ENCODE results near the gene FAM227B. TPM values are rescaled to one million over a fixed set of nuclear protein-coding genes. Genes with fewer than 3 reads are reported as not detected.
A peak's percentile ranks its signal among the peaks of the same experiment; 100 is the strongest.
"Not testable (repeated sequence)": the region's sequence is repeated elsewhere in the genome, so short reads cannot be mapped to it uniquely, and the experiment has no call there.

The FAM227B gene
- total RNA-seq, 4 donors from 2014 or later = 1.1 to 4.1 (median 2.9) TPM

GRCh38 chr15:49380912-49381311 lies 239.7 kb downstream of the FAM227B start:
- no peak overlapping the region for H3K4me3 ChIP-seq
- TF ChIP-seq CTCF (IDR thresholded peaks at IDR 0.05) (no peak), POLR2A (IDR thresholded peaks at IDR 0.05) (no peak)
- no peaks in the 10 kb centered on the region for H3K36me3 ChIP-seq
- H3K27me3 ChIP-seq = no peaks in the 10 kb centered on the region
- no peak overlapping the region for H3K27ac ChIP-seq
- H3K9me3 ChIP-seq = no peaks in the 10 kb centered on the region
- no peaks in the 10 kb centered on the region for H3K4me1 ChIP-seq
- no peak for DNase-seq

GRCh38 chr15:49379996-49380395 lies 240.6 kb downstream of the FAM227B start:
- TF ChIP-seq POLR2A (IDR thresholded peaks at IDR 0.05) (no peak), CTCF (IDR thresholded peaks at IDR 0.05) (no peak)
- H3K4me3 ChIP-seq = no peak overlapping the region
- H3K4me1 ChIP-seq = no peaks in the 10 kb centered on the region
- H3K36me3 ChIP-seq = no peaks in the 10 kb centered on the region
- no peak for DNase-seq
- no peaks in the 10 kb centered on the region for H3K9me3 ChIP-seq
- H3K27me3 ChIP-seq = no peaks in the 10 kb centered on the region
- no peak overlapping the region for H3K27ac ChIP-seq

- no peak overlapping the region for H3K4me3 ChIP-seq
- H3K9me3 ChIP-seq = no peaks in the 10 kb centered on the region
- DNase-seq = no peak
- TF ChIP-seq CTCF (IDR thresholded peaks at IDR 0.05) (no peak), POLR2A (IDR thresholded peaks at IDR 0.05) (no peak)
- no peaks in the 10 kb centered on the region for H3K36me3 ChIP-seq
- H3K27me3 ChIP-seq = no peaks in the 10 kb centered on the region
- H3K4me1 ChIP-seq = no peaks in the 10 kb centered on the region
- H3K27ac ChIP-seq = no peak overlapping the region
Observed at GRCh38 chr15:49372366-49372765, 248.3 kb downstream of the FAM227B start.

GRCh38 chr15:49370782-49371181 lies 249.8 kb downstream of the FAM227B start:
- Histone ChIP-seq H3K27ac (no peak overlapping the region), H3K4me3 (no peak overlapping the region), H3K27me3 (no peaks in the 10 kb centered on the region), H3K4me1 (no peaks in the 10 kb centered on the region), H3K36me3 (no peaks in the 10 kb centered on the region), H3K9me3 (no peaks in the 10 kb centered on the region)
- TF ChIP-seq CTCF (IDR thresholded peaks at IDR 0.05) (peak in 2 of 6 experiments; percentile 11 to 12), POLR2A (IDR thresholded peaks at IDR 0.05) (no peak)
- no peak for DNase-seq

GRCh38 chr15:49366496-49366895 lies 254.1 kb downstream of the FAM227B start:
- no peak for DNase-seq
- TF ChIP-seq POLR2A (IDR thresholded peaks at IDR 0.05) (no peak), CTCF (IDR thresholded peaks at IDR 0.05) (no peak)
- H3K9me3 ChIP-seq = no peaks in the 10 kb centered on the region
- H3K4me1 ChIP-seq = no peaks in the 10 kb centered on the region
- no peak overlapping the region for H3K4me3 ChIP-seq
- H3K27ac ChIP-seq = no peak overlapping the region
- no peaks in the 10 kb centered on the region for H3K27me3 ChIP-seq
- no peaks in the 10 kb centered on the region for H3K36me3 ChIP-seq

GRCh38 chr15:49361370-49361769 lies 259.2 kb downstream of the FAM227B start:
- H3K36me3 ChIP-seq = no peaks in the 10 kb centered on the region
- H3K27ac ChIP-seq = no peak overlapping the region
- no peaks in the 10 kb centered on the region for H3K4me1 ChIP-seq
- H3K27me3 ChIP-seq = no peaks in the 10 kb centered on the region
- DNase-seq = no peak
- TF ChIP-seq CTCF (IDR thresholded peaks at IDR 0.05) (no peak), POLR2A (IDR thresholded peaks at IDR 0.05) (no peak)
- no peaks in the 10 kb centered on the region for H3K9me3 ChIP-seq
- H3K4me3 ChIP-seq = no peak overlapping the region

GRCh38 chr15:49354439-49354838 lies 266.2 kb downstream of the FAM227B start:
- H3K36me3 ChIP-seq, H3K9me3 ChIP-seq, H3K27ac ChIP-seq, DNase-seq, H3K27me3 ChIP-seq, H3K4me1 ChIP-seq, H3K4me3 ChIP-seq: not testable (repeated sequence)
